ENCODE results near the gene BCAM.

Gene BCAM

DNA sequence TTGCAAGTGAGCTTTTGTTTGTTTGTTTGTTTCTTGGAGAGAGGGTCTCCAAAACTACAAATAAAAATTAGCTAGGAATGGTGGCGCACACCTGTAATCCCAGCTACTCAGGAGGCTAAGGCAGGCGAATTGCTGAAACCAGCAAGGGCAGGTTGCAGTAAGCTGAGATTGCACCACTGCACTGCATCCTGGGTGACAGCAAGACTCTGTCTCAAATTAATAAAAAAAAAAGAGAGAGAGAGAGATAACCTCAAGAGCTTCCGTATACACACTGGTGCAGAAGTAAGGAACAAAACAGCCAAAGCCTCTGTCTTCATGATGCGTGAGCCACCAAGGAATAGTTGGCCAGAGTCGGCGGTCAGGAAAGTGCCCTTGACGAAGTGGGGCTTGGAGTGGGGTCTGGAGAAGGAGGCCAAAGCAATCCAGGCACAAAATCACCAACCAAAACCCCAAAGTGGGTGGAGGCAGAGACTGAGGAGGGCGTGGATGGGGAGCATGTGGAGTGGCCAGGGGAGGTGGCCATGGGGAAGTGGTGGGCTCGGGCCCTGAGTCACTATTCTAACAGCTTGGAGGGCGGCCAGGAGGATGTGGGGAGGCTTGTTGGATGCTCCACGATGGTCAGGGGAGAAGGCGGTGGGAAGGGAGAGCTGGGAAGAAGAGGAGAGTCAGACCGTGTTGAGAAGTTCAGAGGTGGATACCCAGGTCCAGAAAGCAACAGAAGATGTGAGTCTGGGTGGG is 61.0 kb downstream of the BCAM start:
- H3K79me2 ChIP-seq (ENCODE audit: insufficient read depth, low read length) = no peaks in the 10 kb centered on the region
- no peak overlapping the region for H3K4me3 ChIP-seq (ENCODE audit: low read depth, low read length, poor library complexity, severe bottlenecking)
- no peaks in the 10 kb centered on the region for H3K36me3 ChIP-seq (ENCODE audit: insufficient read depth, low read length)
- no peaks in the 10 kb centered on the region for H3K4me1 ChIP-seq (ENCODE audit: insufficient read depth, low read length, severe bottlenecking)
- no peak overlapping the region for H2AFZ ChIP-seq (ENCODE audit: low read length)
- no peak overlapping the region for H3K27ac ChIP-seq (ENCODE audit: low read depth, low read length, poor library complexity, severe bottlenecking)
- no peak overlapping the region for H3K4me2 ChIP-seq (ENCODE audit: low read length)
- no peak for TF ChIP-seq EZH2 (IDR thresholded peaks at IDR 0.05; ENCODE audit: borderline replicate concordance, low read length)
- TF ChIP-seq, protein P1, sequence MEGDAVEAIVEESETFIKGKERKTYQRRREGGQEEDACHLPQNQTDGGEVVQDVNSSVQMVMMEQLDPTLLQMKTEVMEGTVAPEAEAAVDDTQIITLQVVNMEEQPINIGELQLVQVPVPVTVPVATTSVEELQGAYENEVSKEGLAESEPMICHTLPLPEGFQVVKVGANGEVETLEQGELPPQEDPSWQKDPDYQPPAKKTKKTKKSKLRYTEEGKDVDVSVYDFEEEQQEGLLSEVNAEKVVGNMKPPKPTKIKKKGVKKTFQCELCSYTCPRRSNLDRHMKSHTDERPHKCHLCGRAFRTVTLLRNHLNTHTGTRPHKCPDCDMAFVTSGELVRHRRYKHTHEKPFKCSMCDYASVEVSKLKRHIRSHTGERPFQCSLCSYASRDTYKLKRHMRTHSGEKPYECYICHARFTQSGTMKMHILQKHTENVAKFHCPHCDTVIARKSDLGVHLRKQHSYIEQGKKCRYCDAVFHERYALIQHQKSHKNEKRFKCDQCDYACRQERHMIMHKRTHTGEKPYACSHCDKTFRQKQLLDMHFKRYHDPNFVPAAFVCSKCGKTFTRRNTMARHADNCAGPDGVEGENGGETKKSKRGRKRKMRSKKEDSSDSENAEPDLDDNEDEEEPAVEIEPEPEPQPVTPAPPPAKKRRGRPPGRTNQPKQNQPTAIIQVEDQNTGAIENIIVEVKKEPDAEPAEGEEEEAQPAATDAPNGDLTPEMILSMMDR (IDR thresholded peaks at IDR 0.05; ENCODE audit: low read length) = no peak
- H3K9me2 ChIP-seq (ENCODE audit: low read depth, low read length) = no peaks in the 10 kb centered on the region
- H3K27me3 ChIP-seq (ENCODE audit: insufficient read depth, low read length) = no peaks in the 10 kb centered on the region
- no peaks in the 10 kb centered on the region for H3F3A ChIP-seq (ENCODE audit: insufficient read depth, low read length)
- H4K20me1 ChIP-seq (ENCODE audit: insufficient read depth, low read length) = no peaks in the 10 kb centered on the region
- no peak overlapping the region for H3K9ac ChIP-seq (ENCODE audit: low read length)
- no peaks in the 10 kb centered on the region for H3K9me3 ChIP-seq (ENCODE audit: low read length)
